HEK293 (cell line): ENCODE results near the gene IQCB1.

ENCODE experiments used
- HOXA7 ChIP-seq: sonication (generic); formaldehyde crosslinking; IDR thresholded peaks from 2 replicates; pipeline ENCODE4 v1.8.1; 2022; ENCODE audit warnings: missing genetic modification reagents, borderline replicate concordance
- PRDM10 ChIP-seq: fragments of 450-650 bp; formaldehyde crosslinking; IDR thresholded peaks from 2 replicates; pipeline ENCODE4 v1.5.1; 2016; ENCODE audit warnings: missing biosample characterization, missing genetic modification characterization
- SP2 ChIP-seq: fragments of 450-650 bp; formaldehyde crosslinking; IDR thresholded peaks from 2 replicates; pipeline ENCODE4 v1.5.1; 2016; ENCODE audit warnings: missing biosample characterization, missing genetic modification characterization
- TCF7L2 ChIP-seq: IDR thresholded peaks from 2 replicates; pipeline ENCODE4 v1.6.1; 2011; ENCODE audit warnings: low read depth, mild to moderate bottlenecking, inconsistent platforms, low read length, moderate library complexity, borderline replicate concordance
- YY1 ChIP-seq: fragments of 450-650 bp; formaldehyde crosslinking; IDR thresholded peaks from 2 replicates; pipeline ENCODE4 v1.5.1; 2018; ENCODE audit warnings: missing biosample characterization, missing genetic modification characterization
- ZBTB49 ChIP-seq: fragments of 450-650 bp; formaldehyde crosslinking; IDR thresholded peaks from 2 replicates; pipeline ENCODE4 v1.5.1; 2016; ENCODE audit warnings: missing biosample characterization, missing genetic modification characterization, low read depth
- ZBTB7A ChIP-seq: fragments of 450-650 bp; formaldehyde crosslinking; IDR thresholded peaks from 2 replicates; pipeline ENCODE4 v1.5.1; 2016; ENCODE audit warnings: low read depth, missing biosample characterization, missing genetic modification characterization
- ZBTB8A ChIP-seq: fragments of 450-650 bp; formaldehyde crosslinking; IDR thresholded peaks from 2 replicates; pipeline ENCODE4 v1.5.1; 2016; ENCODE audit warnings: missing biosample characterization, missing genetic modification characterization
- ZNF10 ChIP-seq: fragments of 450-650 bp; formaldehyde crosslinking; IDR thresholded peaks from 2 replicates; pipeline ENCODE4 v1.5.1; 2017; ENCODE audit warnings: missing biosample characterization, missing genetic modification characterization
- ZNF133 ChIP-seq: fragments of 450-650 bp; formaldehyde crosslinking; IDR thresholded peaks from 2 replicates; pipeline ENCODE4 v1.5.1; 2016; ENCODE audit warnings: missing biosample characterization, missing genetic modification characterization
- ZNF302 ChIP-seq: fragments of 450-650 bp; formaldehyde crosslinking; IDR thresholded peaks from 2 replicates; pipeline ENCODE4 v1.5.1; 2016; ENCODE audit warnings: missing biosample characterization, missing genetic modification characterization, low read depth
- ZNF548 ChIP-seq: fragments of 450-650 bp; formaldehyde crosslinking; IDR thresholded peaks from 2 replicates; pipeline ENCODE4 v1.5.1; 2016; ENCODE audit warnings: missing biosample characterization, missing genetic modification characterization
- TF ChIP-seq, protein P1 (sequence below): fragments of 450-650 bp; formaldehyde crosslinking; IDR thresholded peaks from 2 replicates; pipeline ENCODE4 v1.5.1; 2016; ENCODE audit warnings: missing biosample characterization, missing genetic modification characterization

DNA sequence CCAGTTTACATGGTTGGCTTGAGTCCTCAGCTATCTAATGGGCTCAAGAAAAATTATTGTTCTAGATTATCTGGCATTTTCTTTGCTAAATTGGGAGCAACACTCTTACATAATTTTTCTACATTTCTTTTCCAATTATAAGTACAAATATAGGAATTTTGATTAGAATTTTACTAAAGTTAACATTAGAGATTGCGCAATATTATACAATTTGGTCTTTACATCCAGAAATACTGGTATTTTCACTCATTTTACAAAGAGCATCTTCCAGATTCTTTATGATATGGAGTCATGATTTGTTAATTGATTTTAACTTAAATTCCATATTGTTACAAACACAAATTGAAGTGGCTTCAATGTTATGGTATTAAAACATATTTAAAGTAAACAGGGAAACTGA is 65.6 kb downstream of the IQCB1 start:
- TF ChIP-seq ZBTB8A (tag by site-specific recombination) = no peak
- TF ChIP-seq ZNF10 (tag by site-specific recombination) = no peak
- TF ChIP-seq, protein P1, sequence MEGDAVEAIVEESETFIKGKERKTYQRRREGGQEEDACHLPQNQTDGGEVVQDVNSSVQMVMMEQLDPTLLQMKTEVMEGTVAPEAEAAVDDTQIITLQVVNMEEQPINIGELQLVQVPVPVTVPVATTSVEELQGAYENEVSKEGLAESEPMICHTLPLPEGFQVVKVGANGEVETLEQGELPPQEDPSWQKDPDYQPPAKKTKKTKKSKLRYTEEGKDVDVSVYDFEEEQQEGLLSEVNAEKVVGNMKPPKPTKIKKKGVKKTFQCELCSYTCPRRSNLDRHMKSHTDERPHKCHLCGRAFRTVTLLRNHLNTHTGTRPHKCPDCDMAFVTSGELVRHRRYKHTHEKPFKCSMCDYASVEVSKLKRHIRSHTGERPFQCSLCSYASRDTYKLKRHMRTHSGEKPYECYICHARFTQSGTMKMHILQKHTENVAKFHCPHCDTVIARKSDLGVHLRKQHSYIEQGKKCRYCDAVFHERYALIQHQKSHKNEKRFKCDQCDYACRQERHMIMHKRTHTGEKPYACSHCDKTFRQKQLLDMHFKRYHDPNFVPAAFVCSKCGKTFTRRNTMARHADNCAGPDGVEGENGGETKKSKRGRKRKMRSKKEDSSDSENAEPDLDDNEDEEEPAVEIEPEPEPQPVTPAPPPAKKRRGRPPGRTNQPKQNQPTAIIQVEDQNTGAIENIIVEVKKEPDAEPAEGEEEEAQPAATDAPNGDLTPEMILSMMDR = no peak
- TF ChIP-seq TCF7L2 = no peak
- no peak for TF ChIP-seq ZNF548 (tag by site-specific recombination)
- TF ChIP-seq ZNF302 (tag by site-specific recombination) = no peak
- TF ChIP-seq ZBTB7A (tag by site-specific recombination) = no peak
- no peak for TF ChIP-seq SP2
- no peak for TF ChIP-seq ZBTB49 (tag by site-specific recombination)
- no peak for TF ChIP-seq HOXA7 (CRISPR knock-in tag)
- TF ChIP-seq ZNF133 (tag by site-specific recombination) = no peak
- no peak for TF ChIP-seq PRDM10 (tag by site-specific recombination)
- no peak for TF ChIP-seq YY1 (tag by site-specific recombination)
